Thymus (tissue), 11 donors: ENCODE results near the gene ASB10. TPM values are rescaled to one million over a fixed set of nuclear protein-coding genes. Genes with fewer than 3 reads are reported as not detected.

Experiments
- DNase-seq, 9 donors: peaks; one replicate each; pipeline ENCODE4 v3.0.0-alpha.2; 2013; ENCODE audit warnings: low spot score in 9 of 9, low read depth in 6 of 9, missing footprints in 1 of 9
- H3K27ac ChIP-seq, 2 donors: one replicate each; pipeline ENCODE4 v1.5.1; 2013; ENCODE audit warnings: control low read depth in 1 of 2, low read depth in 1 of 2, low read length in 1 of 2, mild to moderate bottlenecking in 1 of 2, moderate library complexity in 1 of 2
- H3K27me3 ChIP-seq, 2 donors: one replicate each; pipeline ENCODE4 v1.5.1; 2013; ENCODE audit warnings: low read length in 1 of 2; ENCODE audit not compliant: control insufficient read depth in 2 of 2, insufficient read depth in 1 of 2
- H3K36me3 ChIP-seq, 2 donors: one replicate each; pipeline ENCODE4 v1.5.1; 2013; ENCODE audit warnings: low read length in 1 of 2, mild to moderate bottlenecking in 1 of 2, moderate library complexity in 1 of 2; ENCODE audit not compliant: control insufficient read depth in 2 of 2, insufficient read depth in 2 of 2
- H3K4me1 ChIP-seq, 2 donors: one replicate each; pipeline ENCODE4 v1.5.1; 2013; ENCODE audit warnings: low read length in 2 of 2; ENCODE audit not compliant: control insufficient read depth in 2 of 2, insufficient read depth in 2 of 2
- H3K4me3 ChIP-seq, 2 donors: one replicate each; pipeline ENCODE4 v1.5.1; 2013; ENCODE audit warnings: low read length in 2 of 2, control low read depth in 1 of 2, mild to moderate bottlenecking in 1 of 2
- H3K9me3 ChIP-seq, 2 donors: one replicate each; pipeline ENCODE4 v1.5.1; 2013; ENCODE audit warnings: low read length in 1 of 2, mild to moderate bottlenecking in 1 of 2; ENCODE audit not compliant: control insufficient read depth in 2 of 2, insufficient read depth in 1 of 2
- WGBS: extraction: QIAGEN DNeasy Blood & Tissue Kit; methylation state at CpG from one replicate; pipeline ENCODE4 v1.1.7; 2013; 5-methylcytosine and 5-hydroxymethylcytosine counted together
- polyA plus RNA-seq: library from polyadenylated mRNA; stranded (reverse); fragments of 200-250 nt; gene quantifications from one replicate; pipeline ENCODE4 v1.2.3, GENCODE V29; 2013
- total RNA-seq: library from RNA; stranded (reverse); fragments of 120-200 nt; gene quantifications from one replicate; pipeline ENCODE4 v1.2.4, GENCODE V29; 2013
- donor health status: healthy.

The ASB10 gene
- total and polyA plus RNA-seq, 2 donors: 0.05 TPM; not detected in 1

- H3K9me3 ChIP-seq: no peaks in the 10 kb centered on the region
- no peak overlapping the region for H3K4me3 ChIP-seq
- no peaks in the 10 kb centered on the region for H3K4me1 ChIP-seq
- WGBS: 88% methylated on average over 10 of the region's 10 CpGs
- no peak overlapping the region for H3K27ac ChIP-seq
- H3K27me3 ChIP-seq: peaks cover 0 to 3% of the 10 kb centered on the region in 2 donors
- no peak for DNase-seq
- peaks cover 0 to 4% of the 10 kb centered on the region in 2 donors for H3K36me3 ChIP-seq
Measured at GRCh38 chr7:151142686-151143040, 44.4 kb downstream of the ASB10 start.

DNA sequence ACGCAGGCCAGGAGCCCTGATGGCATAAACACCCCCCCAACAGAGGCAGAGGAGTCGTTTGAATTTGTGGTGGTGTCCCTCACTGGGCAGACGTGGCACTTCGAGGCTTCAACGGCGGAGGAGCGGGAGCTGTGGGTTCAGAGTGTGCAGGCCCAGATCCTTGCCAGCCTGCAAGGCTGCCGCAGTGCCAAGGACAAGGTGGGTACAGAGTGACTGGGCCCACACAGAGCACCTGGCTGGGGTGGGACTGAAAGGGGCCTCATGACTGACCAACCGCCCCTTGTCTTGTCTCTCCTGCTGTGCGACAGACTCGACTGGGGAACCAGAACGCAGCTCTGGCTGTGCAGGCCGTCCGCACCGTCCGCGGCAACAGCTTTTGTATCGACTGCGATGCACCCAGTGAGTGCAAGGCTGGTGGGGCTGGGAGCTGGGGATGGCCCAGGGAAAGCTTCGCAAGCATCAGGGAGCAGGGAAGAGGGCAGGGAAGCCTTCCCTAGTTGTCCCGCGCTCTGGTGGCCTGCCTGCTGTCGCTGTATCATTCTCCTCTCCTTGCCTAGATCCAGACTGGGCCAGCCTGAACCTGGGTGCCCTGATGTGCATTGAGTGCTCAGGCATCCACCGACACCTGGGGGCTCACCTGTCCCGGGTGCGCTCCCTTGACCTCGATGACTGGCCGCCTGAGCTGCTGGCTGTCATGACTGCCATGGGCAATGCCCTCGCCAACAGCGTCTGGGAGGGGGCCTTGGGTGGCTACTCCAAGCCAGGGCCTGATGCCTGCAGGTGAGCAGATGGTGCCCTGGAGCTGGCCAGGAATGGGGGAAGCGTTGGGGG lies 45.0 kb downstream of the ASB10 start:
- WGBS: 98% methylated on average over 31 of the region's 31 CpGs
- no peak overlapping the region for H3K4me3 ChIP-seq
- peaks cover 0 to under 1% of the 10 kb centered on the region in 2 donors for H3K27me3 ChIP-seq
- no peak overlapping the region for H3K27ac ChIP-seq
- H3K9me3 ChIP-seq: no peaks in the 10 kb centered on the region
- H3K4me1 ChIP-seq: no peaks in the 10 kb centered on the region
- DNase-seq: no peak
- peaks cover 0 to 4% of the 10 kb centered on the region in 2 donors for H3K36me3 ChIP-seq

GRCh38 chr7:151141311-151141854 lies 45.7 kb downstream of the ASB10 start:
- Histone ChIP-seq H3K4me1 (no peaks in the 10 kb centered on the region), H3K4me3 (no peak overlapping the region), H3K27me3 (no peaks in the 10 kb centered on the region), H3K9me3 (no peaks in the 10 kb centered on the region), H3K27ac (no peak overlapping the region), H3K36me3 (peaks cover 0 to 4% of the 10 kb centered on the region in 2 donors)
- WGBS: 99% methylated on average over 9 of the region's 9 CpGs
- DNase-seq: no peak

DNA sequence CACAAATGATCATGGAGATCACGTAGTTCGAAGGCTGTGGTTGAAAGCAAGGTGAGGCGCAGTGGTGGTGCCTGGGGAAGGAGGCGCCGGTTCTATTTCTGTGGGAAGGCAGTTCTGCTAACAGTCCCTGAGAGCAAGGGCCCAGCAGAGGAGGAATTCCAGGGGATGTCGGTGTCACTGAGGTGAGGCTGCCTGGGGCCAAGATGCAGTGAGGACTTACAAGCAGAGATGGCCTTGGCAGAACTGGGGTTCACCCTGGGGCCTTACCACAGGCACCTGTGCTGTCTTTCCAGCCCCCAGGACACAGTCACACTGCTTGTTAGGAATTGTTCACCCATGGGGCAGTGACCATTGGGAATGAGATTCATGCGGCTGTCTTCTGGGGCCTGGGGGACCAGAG lies 46.2 kb downstream of the ASB10 start:
- Histone ChIP-seq H3K9me3 (no peaks in the 10 kb centered on the region), H3K27ac (no peak overlapping the region), H3K36me3 (peaks cover 0 to 4% of the 10 kb centered on the region in 2 donors), H3K27me3 (no peaks in the 10 kb centered on the region), H3K4me3 (no peak overlapping the region), H3K4me1 (no peaks in the 10 kb centered on the region)
- WGBS: 98% methylated on average over 7 of the region's 7 CpGs
- DNase-seq: no peak

DNA sequence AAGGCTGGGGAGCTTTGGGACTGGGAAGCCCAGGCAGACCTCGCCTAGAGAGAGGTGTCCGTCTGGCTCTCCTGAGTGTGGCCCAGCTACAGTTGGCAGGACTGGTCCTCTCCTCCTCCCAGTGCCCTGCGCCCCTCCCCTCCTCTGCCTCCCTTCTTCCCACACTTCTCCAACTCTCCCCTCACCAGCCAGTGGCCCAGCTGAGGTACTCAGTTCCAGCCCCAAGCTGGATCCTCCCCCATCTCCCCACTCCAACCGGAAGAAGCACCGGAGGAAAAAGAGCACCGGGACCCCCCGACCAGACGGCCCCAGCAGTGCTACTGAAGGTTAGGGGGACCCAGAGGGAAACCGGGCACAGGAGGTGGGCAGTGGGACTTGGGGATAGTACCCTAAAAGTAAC lies 47.3 kb downstream of the ASB10 start:
- H3K27ac ChIP-seq: no peak overlapping the region
- peaks cover 0 to 2% of the 10 kb centered on the region in 2 donors for H3K27me3 ChIP-seq
- H3K4me1 ChIP-seq: no peaks in the 10 kb centered on the region
- no peaks in the 10 kb centered on the region for H3K9me3 ChIP-seq
- DNase-seq: no peak
- 96% methylated on average over 9 of the region's 9 CpGs for WGBS
- no peak overlapping the region for H3K4me3 ChIP-seq
- peaks cover 0 to 4% of the 10 kb centered on the region in 2 donors for H3K36me3 ChIP-seq

DNA sequence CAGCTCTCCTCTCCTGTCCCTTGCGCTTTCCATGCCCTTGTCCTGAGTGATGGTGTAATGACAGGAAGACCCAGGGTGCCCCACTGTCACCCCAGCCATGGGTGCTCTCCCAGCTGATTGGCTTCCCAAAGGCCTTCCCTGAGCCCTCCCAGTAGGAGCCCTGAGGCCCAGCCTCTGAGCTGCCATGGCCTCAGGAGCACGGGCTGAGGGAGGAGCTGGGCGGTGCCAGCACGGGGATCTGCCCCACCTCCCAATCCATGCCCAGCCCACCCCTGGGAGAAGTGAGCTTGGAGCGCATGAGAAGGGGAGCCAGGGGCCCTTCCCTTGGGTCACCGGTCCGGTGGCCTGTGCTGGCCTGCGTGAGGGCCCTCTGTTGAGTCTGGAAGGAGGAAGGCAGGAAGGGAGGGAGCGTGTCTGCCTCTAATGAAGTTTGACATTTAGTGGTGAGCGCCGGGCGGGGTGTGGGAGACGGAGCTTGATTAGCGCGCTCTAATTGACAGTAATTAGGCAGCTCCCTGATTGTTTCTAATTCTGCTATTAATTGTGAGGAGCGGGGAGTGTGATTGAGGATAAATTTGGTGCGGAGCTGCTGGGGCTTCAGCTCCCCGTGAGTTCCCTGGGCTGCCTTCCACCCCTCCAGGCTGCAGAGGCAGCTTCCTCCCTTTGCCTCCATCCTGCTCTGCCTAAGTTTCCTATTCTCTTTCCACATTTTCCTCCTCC lies 47.8 kb downstream of the ASB10 start:
- peaks cover 0 to 2% of the 10 kb centered on the region in 2 donors for H3K27me3 ChIP-seq
- WGBS: 96% methylated on average over 18 of the region's 18 CpGs
- no peak for DNase-seq
- H3K4me1 ChIP-seq: no peaks in the 10 kb centered on the region
- no peak overlapping the region for H3K4me3 ChIP-seq
- no peaks in the 10 kb centered on the region for H3K9me3 ChIP-seq
- H3K36me3 ChIP-seq: peaks cover 0 to 4% of the 10 kb centered on the region in 2 donors
- H3K27ac ChIP-seq: no peak overlapping the region

DNA sequence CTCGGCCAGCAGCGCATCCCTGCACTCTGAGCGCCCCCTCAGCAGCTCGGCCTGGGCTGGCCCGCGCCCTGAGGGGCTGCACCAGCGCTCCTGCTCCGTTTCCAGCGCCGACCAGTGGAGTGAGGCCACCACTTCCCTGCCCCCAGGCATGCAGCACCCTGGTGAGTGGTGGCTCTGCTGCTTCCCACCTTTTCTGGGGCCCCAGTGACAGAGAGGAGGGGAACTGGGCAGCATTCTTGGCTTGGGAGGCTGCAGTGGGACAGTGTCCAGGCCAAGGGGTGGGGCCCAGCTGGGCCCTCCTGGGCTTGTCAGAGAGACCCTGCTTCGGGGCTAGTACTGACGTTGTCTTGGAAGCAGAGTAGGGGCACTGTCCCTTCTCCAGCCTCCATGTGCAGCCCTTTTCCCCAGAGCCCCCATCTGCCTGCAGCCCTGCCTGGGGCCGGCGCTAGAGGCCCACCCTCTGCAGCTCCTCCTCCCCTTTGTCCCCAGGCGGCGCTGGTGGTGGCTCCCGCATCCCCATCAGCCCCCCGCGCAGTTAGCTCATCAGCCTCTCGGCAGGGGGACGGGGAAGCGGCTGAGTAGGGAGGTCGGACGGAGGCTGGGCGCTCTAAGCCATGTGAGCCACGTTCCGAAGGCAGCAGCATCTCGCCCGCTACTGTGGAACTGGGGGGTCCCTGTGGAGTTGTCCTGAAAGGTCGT lies 48.7 kb downstream of the ASB10 start:
- H3K4me1 ChIP-seq: no peaks in the 10 kb centered on the region
- 94% methylated on average over 30 of the region's 30 CpGs for whole genome bisulfite sequencing
- DNase-seq: no peak

DNA sequence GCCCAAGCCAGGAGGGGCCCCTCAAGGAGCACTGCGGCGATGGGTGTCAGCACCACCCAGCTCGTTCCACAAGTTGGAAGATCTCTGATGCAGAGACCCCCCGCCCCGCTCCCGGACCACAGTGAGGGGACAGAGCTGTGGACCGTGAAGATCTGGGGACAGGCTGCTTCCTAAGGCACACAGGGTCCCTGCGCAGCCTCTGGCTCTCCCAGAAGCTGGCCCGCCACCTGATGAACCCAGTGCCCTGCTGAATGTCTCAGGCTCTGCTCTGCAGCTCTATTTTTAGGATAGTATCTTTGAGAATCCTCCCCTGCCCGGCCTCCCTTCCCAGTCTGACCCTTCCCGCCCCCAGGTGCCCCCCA lies 49.3 kb downstream of the ASB10 start:
- WGBS: 95% methylated on average over 11 of the region's 11 CpGs
- no peak overlapping the region for H3K27ac ChIP-seq
- no peaks in the 10 kb centered on the region for H3K4me1 ChIP-seq
- no peak overlapping the region for H3K4me3 ChIP-seq
- H3K9me3 ChIP-seq: no peaks in the 10 kb centered on the region
- DNase-seq: no peak
- no peaks in the 10 kb centered on the region for H3K36me3 ChIP-seq
- H3K27me3 ChIP-seq: peaks cover 0 to 2% of the 10 kb centered on the region in 2 donors

More for the DNA sequence above, 48.7 kb downstream of the ASB10 start:
- H3K36me3 ChIP-seq: no peaks in the 10 kb centered on the region
- H3K4me3 ChIP-seq: no peak overlapping the region
- H3K9me3 ChIP-seq: no peaks in the 10 kb centered on the region
- no peak overlapping the region for H3K27ac ChIP-seq
- H3K27me3 ChIP-seq: peaks cover 0 to 2% of the 10 kb centered on the region in 2 donors
